Measurements from ENCODE around the gene TRDN. TPM values are rescaled to one million over a fixed set of nuclear protein-coding genes. Genes with fewer than 3 reads are reported as not detected.
"Not testable (repeated sequence)": the region's sequence is repeated elsewhere in the genome, so short reads cannot be mapped to it uniquely, and the experiment has no call there.

The TRDN gene
- total and polyA plus RNA-seq, 2 donors = 0.18 to 0.38 TPM

DNA sequence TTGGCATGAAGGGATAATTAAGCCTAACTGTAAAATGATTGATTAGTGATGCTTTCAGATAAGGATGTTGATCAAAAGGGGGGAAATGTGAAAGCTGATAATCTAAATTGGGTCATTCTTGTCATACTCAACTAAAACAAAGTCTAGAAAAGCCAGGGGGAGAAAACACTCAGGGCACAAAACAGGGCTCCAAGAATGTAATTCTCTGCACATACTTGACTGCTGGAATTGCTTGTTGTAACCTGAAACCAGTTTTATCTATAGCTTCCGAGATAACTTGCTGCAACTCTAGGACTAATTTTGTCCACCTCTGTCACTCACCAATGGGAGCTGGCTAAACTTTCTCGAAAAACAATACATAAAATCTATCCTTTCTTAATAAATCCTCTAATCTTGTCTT lies 330.4 kb downstream of the TRDN start:
- H3K27me3 ChIP-seq (ENCODE audit: control insufficient read depth in 2 of 2, insufficient read depth in 1 of 2, low read length in 1 of 2) = no peaks in the 10 kb centered on the region

GRCh38 chr6:123295672-123296071 lies 341.1 kb downstream of the TRDN start:
- Histone ChIP-seq H3K27ac (ENCODE audit: low read depth in 1 of 2, low read length in 1 of 2) (no peak overlapping the region), H3K27me3 (ENCODE audit: control insufficient read depth in 2 of 2, insufficient read depth in 1 of 2, low read length in 1 of 2) (no peaks in the 10 kb centered on the region), H3K9me3 (ENCODE audit: control insufficient read depth in 2 of 2, insufficient read depth in 1 of 2, low read length in 1 of 2) (no peaks in the 10 kb centered on the region), H3K36me3 (ENCODE audit: control insufficient read depth in 2 of 2, insufficient read depth in 2 of 2, low read length in 1 of 2) (no peaks in the 10 kb centered on the region), H3K4me1 (ENCODE audit: control insufficient read depth in 2 of 2, insufficient read depth in 2 of 2, low read length in 2 of 2) (no peaks in the 10 kb centered on the region), H3K4me3 (ENCODE audit: low read length in 2 of 2) (no peak overlapping the region)
- DNase-seq (ENCODE audit: low read depth in 6 of 9, low spot score in 9 of 9) = no peak
- 95% methylated on average over 8 of the region's 8 CpGs for WGBS

More for the DNA sequence above, 330.4 kb downstream of the TRDN start:
- Histone ChIP-seq H3K4me1 (ENCODE audit: control insufficient read depth in 2 of 2, insufficient read depth in 2 of 2, low read length in 2 of 2) (no peaks in the 10 kb centered on the region), H3K9me3 (ENCODE audit: control insufficient read depth in 2 of 2, insufficient read depth in 1 of 2, low read length in 1 of 2) (no peaks in the 10 kb centered on the region), H3K4me3 (ENCODE audit: low read length in 2 of 2) (no peak overlapping the region), H3K36me3 (ENCODE audit: control insufficient read depth in 2 of 2, insufficient read depth in 2 of 2, low read length in 1 of 2) (no peaks in the 10 kb centered on the region), H3K27ac (ENCODE audit: low read depth in 1 of 2, low read length in 1 of 2) (no peak overlapping the region)
- DNase-seq (ENCODE audit: low read depth in 6 of 9, low spot score in 9 of 9) = no peak
- WGBS = 79% methylated on average over 2 of the region's 2 CpGs

DNA sequence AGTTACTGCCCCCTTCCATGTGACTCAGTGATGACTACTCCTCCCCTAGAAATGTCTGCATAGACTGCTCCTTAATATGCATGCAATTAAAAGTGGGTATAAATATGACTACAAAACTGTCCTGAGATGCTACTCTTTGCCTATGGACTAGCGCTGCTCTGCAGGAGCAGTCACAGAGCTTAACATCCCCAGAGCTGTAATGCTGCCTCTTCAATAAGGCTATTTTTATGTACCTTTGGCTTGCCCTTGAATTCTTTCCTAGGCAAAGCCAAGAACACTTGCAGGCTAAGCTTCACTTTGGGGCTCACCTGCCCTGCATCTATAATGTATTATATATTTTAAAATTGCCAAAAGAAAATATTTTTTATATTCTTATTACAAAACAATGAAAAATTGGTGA lies 341.6 kb downstream of the TRDN start:
- DNase-seq (ENCODE audit: low read depth in 6 of 9, low spot score in 9 of 9) = no peak
- H3K27me3 ChIP-seq (ENCODE audit: control insufficient read depth in 2 of 2, insufficient read depth in 1 of 2, low read length in 1 of 2) = no peaks in the 10 kb centered on the region
- H3K27ac ChIP-seq (ENCODE audit: low read depth in 1 of 2, low read length in 1 of 2) = no peak overlapping the region
- no peak overlapping the region for H3K4me3 ChIP-seq (ENCODE audit: low read length in 2 of 2)
- H3K9me3 ChIP-seq (ENCODE audit: control insufficient read depth in 2 of 2, insufficient read depth in 1 of 2, low read length in 1 of 2) = no peaks in the 10 kb centered on the region
- H3K4me1 ChIP-seq (ENCODE audit: control insufficient read depth in 2 of 2, insufficient read depth in 2 of 2, low read length in 2 of 2) = no peaks in the 10 kb centered on the region
- 98% methylated on average over 1 of the region's 1 CpG for WGBS
- H3K36me3 ChIP-seq (ENCODE audit: control insufficient read depth in 2 of 2, insufficient read depth in 2 of 2, low read length in 1 of 2) = no peaks in the 10 kb centered on the region

GRCh38 chr6:123288649-123289048 lies 348.1 kb downstream of the TRDN start:
- WGBS = 93% methylated on average over 1 of the region's 1 CpG
- DNase-seq (ENCODE audit: low read depth in 6 of 9, low spot score in 9 of 9) = no peak
- H3K36me3 ChIP-seq (ENCODE audit: control insufficient read depth in 2 of 2, insufficient read depth in 2 of 2, low read length in 1 of 2) = no peaks in the 10 kb centered on the region
- no peaks in the 10 kb centered on the region for H3K4me1 ChIP-seq (ENCODE audit: control insufficient read depth in 2 of 2, insufficient read depth in 2 of 2, low read length in 2 of 2)
- H3K27me3 ChIP-seq (ENCODE audit: control insufficient read depth in 2 of 2, insufficient read depth in 1 of 2, low read length in 1 of 2) = no peaks in the 10 kb centered on the region
- H3K9me3 ChIP-seq (ENCODE audit: control insufficient read depth in 2 of 2, insufficient read depth in 1 of 2, low read length in 1 of 2) = no peaks in the 10 kb centered on the region
- no peak overlapping the region for H3K27ac ChIP-seq (ENCODE audit: low read depth in 1 of 2, low read length in 1 of 2)
- H3K4me3 ChIP-seq (ENCODE audit: low read length in 2 of 2) = no peak overlapping the region

DNA sequence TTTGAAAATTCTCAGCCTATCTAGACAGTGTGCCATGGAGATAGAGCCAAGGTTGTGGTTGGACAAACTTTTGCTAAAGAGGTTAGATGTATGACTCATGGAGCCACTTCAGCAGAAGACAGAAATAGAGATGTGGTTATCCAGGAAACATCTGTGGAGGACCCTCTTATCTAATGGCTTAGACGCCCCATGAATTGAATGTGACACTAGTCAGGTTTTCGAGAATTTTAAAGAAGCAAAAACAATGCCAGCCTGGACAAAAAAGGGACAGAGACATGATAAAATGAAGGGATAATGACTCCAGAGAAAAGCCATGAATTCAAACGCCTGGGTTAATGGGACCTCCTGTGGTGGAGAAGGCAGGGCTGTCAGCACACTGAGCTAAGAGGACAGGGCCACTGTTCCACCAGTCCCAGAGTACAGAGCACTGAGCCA lies 360.2 kb downstream of the TRDN start:
- Histone ChIP-seq H3K27ac (ENCODE audit: low read depth in 1 of 2, low read length in 1 of 2) (no peak overlapping the region), H3K4me1 (ENCODE audit: control insufficient read depth in 2 of 2, insufficient read depth in 2 of 2, low read length in 2 of 2) (no peaks in the 10 kb centered on the region), H3K36me3 (ENCODE audit: control insufficient read depth in 2 of 2, insufficient read depth in 2 of 2, low read length in 1 of 2) (no peaks in the 10 kb centered on the region), H3K27me3 (ENCODE audit: control insufficient read depth in 2 of 2, insufficient read depth in 1 of 2, low read length in 1 of 2) (no peaks in the 10 kb centered on the region), H3K4me3 (ENCODE audit: low read length in 2 of 2) (no peak overlapping the region), H3K9me3 (ENCODE audit: control insufficient read depth in 2 of 2, insufficient read depth in 1 of 2, low read length in 1 of 2) (no peaks in the 10 kb centered on the region)
- WGBS = 24% methylated on average over 3 of the region's 3 CpGs
- no peak for DNase-seq (ENCODE audit: low read depth in 6 of 9, low spot score in 9 of 9)

- H3K36me3 ChIP-seq (ENCODE audit: control insufficient read depth in 2 of 2, insufficient read depth in 2 of 2, low read length in 1 of 2) = no peaks in the 10 kb centered on the region
- no peaks in the 10 kb centered on the region for H3K9me3 ChIP-seq (ENCODE audit: control insufficient read depth in 2 of 2, insufficient read depth in 1 of 2, low read length in 1 of 2)
- H3K27ac ChIP-seq (ENCODE audit: low read depth in 1 of 2, low read length in 1 of 2) = no peak overlapping the region
- H3K27me3 ChIP-seq (ENCODE audit: control insufficient read depth in 2 of 2, insufficient read depth in 1 of 2, low read length in 1 of 2) = no peaks in the 10 kb centered on the region
- 92% methylated on average over 5 of the region's 5 CpGs for WGBS
- H3K4me1 ChIP-seq (ENCODE audit: control insufficient read depth in 2 of 2, insufficient read depth in 2 of 2, low read length in 2 of 2) = no peaks in the 10 kb centered on the region
- DNase-seq (ENCODE audit: low read depth in 6 of 9, low spot score in 9 of 9) = no peak
- H3K4me3 ChIP-seq (ENCODE audit: low read length in 2 of 2) = no peak overlapping the region
Measured at GRCh38 chr6:123263981-123264380, 372.8 kb downstream of the TRDN start.

- Histone ChIP-seq H3K4me3 (ENCODE audit: low read length in 2 of 2) (no peak overlapping the region), H3K36me3 (ENCODE audit: control insufficient read depth in 2 of 2, insufficient read depth in 2 of 2, low read length in 1 of 2) (no peaks in the 10 kb centered on the region), H3K27ac (ENCODE audit: low read depth in 1 of 2, low read length in 1 of 2) (no peak overlapping the region), H3K9me3 (ENCODE audit: control insufficient read depth in 2 of 2, insufficient read depth in 1 of 2, low read length in 1 of 2) (no peaks in the 10 kb centered on the region), H3K27me3 (ENCODE audit: control insufficient read depth in 2 of 2, insufficient read depth in 1 of 2, low read length in 1 of 2) (no peaks in the 10 kb centered on the region), H3K4me1 (ENCODE audit: control insufficient read depth in 2 of 2, insufficient read depth in 2 of 2, low read length in 2 of 2) (no peaks in the 10 kb centered on the region)
- WGBS = 76% methylated on average over 1 of the region's 1 CpG
- DNase-seq (ENCODE audit: low read depth in 6 of 9, low spot score in 9 of 9) = no peak
Measured at GRCh38 chr6:123240626-123241025, 396.1 kb downstream of the TRDN start.

- Histone ChIP-seq H3K27ac (ENCODE audit: low read depth in 1 of 2, low read length in 1 of 2) (no peak overlapping the region), H3K27me3 (ENCODE audit: control insufficient read depth in 2 of 2, insufficient read depth in 1 of 2, low read length in 1 of 2) (no peaks in the 10 kb centered on the region), H3K4me1 (ENCODE audit: control insufficient read depth in 2 of 2, insufficient read depth in 2 of 2, low read length in 2 of 2) (no peaks in the 10 kb centered on the region), H3K9me3 (ENCODE audit: control insufficient read depth in 2 of 2, insufficient read depth in 1 of 2, low read length in 1 of 2) (no peaks in the 10 kb centered on the region), H3K36me3 (ENCODE audit: control insufficient read depth in 2 of 2, insufficient read depth in 2 of 2, low read length in 1 of 2) (no peaks in the 10 kb centered on the region), H3K4me3 (ENCODE audit: low read length in 2 of 2) (no peak overlapping the region)
- 83% methylated on average over 4 of the region's 4 CpGs for WGBS
- no peak for DNase-seq (ENCODE audit: low read depth in 6 of 9, low spot score in 9 of 9)
Measured at GRCh38 chr6:123233336-123233735, 403.4 kb downstream of the TRDN start.

GRCh38 chr6:123227789-123228188 lies 409.0 kb downstream of the TRDN start:
- H3K4me3 ChIP-seq (ENCODE audit: low read length in 2 of 2); H3K4me1 ChIP-seq (ENCODE audit: control insufficient read depth in 2 of 2, insufficient read depth in 2 of 2, low read length in 2 of 2); H3K36me3 ChIP-seq (ENCODE audit: control insufficient read depth in 2 of 2, insufficient read depth in 2 of 2, low read length in 1 of 2); H3K27ac ChIP-seq (ENCODE audit: low read depth in 1 of 2, low read length in 1 of 2); H3K27me3 ChIP-seq (ENCODE audit: control insufficient read depth in 2 of 2, insufficient read depth in 1 of 2, low read length in 1 of 2); H3K9me3 ChIP-seq (ENCODE audit: control insufficient read depth in 2 of 2, insufficient read depth in 1 of 2, low read length in 1 of 2); DNase-seq (ENCODE audit: low read depth in 6 of 9, low spot score in 9 of 9): not testable (repeated sequence)
- WGBS = 61% methylated on average over 2 of the region's 2 CpGs

GRCh38 chr6:123226398-123226797 lies 410.4 kb downstream of the TRDN start:
- no peak overlapping the region for H3K4me3 ChIP-seq (ENCODE audit: low read length in 2 of 2)
- H3K36me3 ChIP-seq (ENCODE audit: control insufficient read depth in 2 of 2, insufficient read depth in 2 of 2, low read length in 1 of 2) = no peaks in the 10 kb centered on the region
- H3K4me1 ChIP-seq (ENCODE audit: control insufficient read depth in 2 of 2, insufficient read depth in 2 of 2, low read length in 2 of 2) = no peaks in the 10 kb centered on the region
- DNase-seq (ENCODE audit: low read depth in 6 of 9, low spot score in 9 of 9) = no peak
- 84% methylated on average over 3 of the region's 3 CpGs for WGBS
- no peaks in the 10 kb centered on the region for H3K9me3 ChIP-seq (ENCODE audit: control insufficient read depth in 2 of 2, insufficient read depth in 1 of 2, low read length in 1 of 2)
- no peak overlapping the region for H3K27ac ChIP-seq (ENCODE audit: low read depth in 1 of 2, low read length in 1 of 2)
- no peaks in the 10 kb centered on the region for H3K27me3 ChIP-seq (ENCODE audit: control insufficient read depth in 2 of 2, insufficient read depth in 1 of 2, low read length in 1 of 2)

Data from thymus (tissue), 11 donors.